Measurements from ENCODE around the gene ARMC8. TPM values are rescaled to one million over a fixed set of nuclear protein-coding genes. Genes with fewer than 3 reads are reported as not detected.
A peak's percentile ranks its signal among the peaks of the same experiment; 100 is the strongest.

The ARMC8 gene
- polyA plus RNA-seq, 2 of the 4 experiments (the other 2 are of a cell fraction) = 25.6 to 45.7 TPM

GRCh38 chr3:138308783-138309182, 121.7 kb downstream of the ARMC8 start:
- DNase-seq (ENCODE audit: low read depth in 1 of 2, low spot score in 1 of 2) (no peak), ATAC-seq (no peak), FAIRE-seq (no peak)
- H3K27ac ChIP-seq = no peak overlapping the region
- H3K4me1 ChIP-seq = no peaks in the 10 kb centered on the region
- TF ChIP-seq PBX3 (IDR thresholded peaks at IDR 0.05) = no peak
- no peak for TF ChIP-seq HOXB5 (CRISPR knock-in tag; IDR thresholded peaks at IDR 0.05)
- ChIA-PET POLR2A (no interaction called here), CTCF (interaction anchor here (1.3 kb wide), 1 partner anchor 607 kb away, joined by 5 read pairs; no protein-coding TSS in a partner anchor)
- H3K9me3 ChIP-seq = peaks cover 20% of the 10 kb centered on the region
- no peak overlapping the region for H3K4me3 ChIP-seq
- H3K4me2 ChIP-seq = no peak overlapping the region

GRCh38 chr3:138310494-138310893, 123.4 kb downstream of the ARMC8 start:
- Histone ChIP-seq H3K4me2 (no peak overlapping the region), H3K9me3 (peaks cover 20% of the 10 kb centered on the region), H3K4me3 (no peak overlapping the region), H3K27ac (no peak overlapping the region), H3K4me1 (no peaks in the 10 kb centered on the region)
- TF ChIP-seq KDM1A (IDR thresholded peaks at IDR 0.05; ENCODE audit: low read depth) (no peak), RNF2 (IDR thresholded peaks at IDR 0.05; ENCODE audit: borderline replicate concordance, low read depth) (peak; percentile 96), CBX2 (IDR thresholded peaks at IDR 0.05; ENCODE audit: borderline replicate concordance, low read depth) (no peak), ZFP36 (IDR thresholded peaks at IDR 0.05; ENCODE audit: borderline replicate concordance, partially characterized antibody) (no peak), CBX8 (IDR thresholded peaks at IDR 0.05) (peak; percentile 63), RCOR1 (IDR thresholded peaks at IDR 0.05; ENCODE audit: low read depth, low read length) (no peak)
- no peak for DNase-seq (ENCODE audit: low read depth in 1 of 2, low spot score in 1 of 2)
- ChIA-PET CTCF (no interaction called here), POLR2A (no interaction called here)
- no peak for ATAC-seq
- FAIRE-seq = no peak
- 4% methylated on average over 4 of the region's 4 CpGs for WGBS (ENCODE audit: missing lambda C conversion rate)

GRCh38 chr3:138314751-138315150, 127.7 kb downstream of the ARMC8 start:
- ChIA-PET CTCF (no interaction called here), POLR2A (no interaction called here)
- TF ChIP-seq KDM1A (IDR thresholded peaks at IDR 0.05; ENCODE audit: low read depth) (no peak), PBX3 (IDR thresholded peaks at IDR 0.05) (no peak), HOXA7 (CRISPR knock-in tag; IDR thresholded peaks at IDR 0.05) (no peak), ESRRA (IDR thresholded peaks at IDR 0.05; ENCODE audit: borderline replicate concordance, low read length) (no peak), ZSCAN20 (CRISPR knock-in tag; IDR thresholded peaks at IDR 0.05) (no peak), E2F6 (IDR thresholded peaks at IDR 0.05; ENCODE audit: borderline replicate concordance, low read depth) (no peak), NFE2L2 (conservative IDR thresholded peaks at IDR 0.05; ENCODE audit: low read length) (no peak)
- Histone ChIP-seq H3K4me2 (no peak overlapping the region), H3K4me1 (no peaks in the 10 kb centered on the region), H3K9me3 (0 out of 3 replicates have a peak, but pooled peaks cover 7% of the 10 kb centered on the region), H3K4me3 (no peak overlapping the region), H3K27ac (no peak overlapping the region)
- WGBS (ENCODE audit: missing lambda C conversion rate) = 77% methylated on average over 1 of the region's 1 CpG
- no peak for ATAC-seq
- FAIRE-seq = no peak
- DNase-seq (ENCODE audit: low read depth in 1 of 2, low spot score in 1 of 2) = no peak

- Histone ChIP-seq H3K4me2 (no peak overlapping the region), H3K9me3 (no peaks in the 10 kb centered on the region), H3K4me3 (no peak overlapping the region), H3K4me1 (no peaks in the 10 kb centered on the region), H3K27ac (no peak overlapping the region)
- ChIA-PET POLR2A (no interaction called here), CTCF (interaction anchor here (0.5 kb wide), 1 partner anchor 384 kb away, joined by 3 read pairs; no protein-coding TSS in a partner anchor)
- TF ChIP-seq NR3C1 (IDR thresholded peaks at IDR 0.05) (no peak), EHMT2 (IDR thresholded peaks at IDR 0.05; ENCODE audit: low read depth) (no peak), HOXB13 (CRISPR knock-in tag; IDR thresholded peaks at IDR 0.05; ENCODE audit: low read depth) (no peak), POLR2A (IDR thresholded peaks at IDR 0.05; ENCODE audit: low read length) (no peak), NFE2L2 (conservative IDR thresholded peaks at IDR 0.05; ENCODE audit: low read length) (no peak), MAX (IDR thresholded peaks at IDR 0.05) (no peak)
- DNase-seq (ENCODE audit: low read depth in 1 of 2, low spot score in 1 of 2) (no peak), FAIRE-seq (no peak), ATAC-seq (0 out of 6 replicates have a peak, but pooled peaks of 1 of the 2 experiments have one; percentile 38)
- 57% methylated on average over 1 of the region's 1 CpG for WGBS (ENCODE audit: missing lambda C conversion rate)
Observed at GRCh38 chr3:138317687-138318086, 130.6 kb downstream of the ARMC8 start.
